ENCODE data around the gene LIMK2.

DNA sequence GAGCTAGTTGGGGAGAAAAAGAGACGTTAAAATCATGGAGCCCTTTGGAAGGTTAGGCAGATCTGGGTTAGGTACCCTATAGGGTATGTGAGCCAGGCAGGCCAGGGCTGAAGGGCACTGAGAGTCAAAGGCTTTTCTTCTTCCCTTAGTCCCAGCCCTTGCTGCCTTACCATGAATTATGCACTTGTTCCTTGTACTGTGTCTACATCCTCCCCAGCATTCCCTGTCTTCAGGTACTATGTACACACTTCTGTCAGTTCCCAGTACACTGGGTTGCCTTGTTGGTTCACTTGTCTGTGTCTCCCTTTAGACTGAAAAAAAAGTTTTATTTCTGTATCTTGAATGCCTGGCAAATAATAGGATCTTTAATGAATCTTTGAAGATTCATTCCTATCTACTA lies 35.2 kb upstream of the LIMK2 start:
- TF ChIP-seq CTCF (conservative IDR thresholded peaks at IDR 0.05) (no peak), ZFX (IDR thresholded peaks at IDR 0.05) (no peak)

All from C4-2B (cell line).